PC-9 (cell line): Measurements from ENCODE around the gene GDF10.

Experiments
- CTCF ChIP-seq: fragments of 200-600 bp; sonication (generic); conservative IDR thresholded peaks from 2 replicates; pipeline ENCODE4 v1.6.1; 2017; ENCODE audit warnings: mixed run types, antibody characterized with exemption, mild to moderate bottlenecking, moderate library complexity
- EZH2 ChIP-seq: fragments of 200-600 bp; sonication (generic); IDR thresholded peaks from 2 replicates; pipeline ENCODE4 v1.8.0; 2017; ENCODE audit warnings: antibody characterized with exemption, low read depth

GRCh38 chr10:47319784-47320183 lies 19.8 kb downstream of the GDF10 start:
- TF ChIP-seq EZH2 (no peak), CTCF (no peak)
